ENCODE measurements around the gene KCNMB1.
"Not testable (repeated sequence)": the region's sequence is repeated elsewhere in the genome, so short reads cannot be mapped to it uniquely, and the experiment has no call there.

KCNMB1 gene

GRCh38 chr5:170378740-170379139 is 10.4 kb downstream of the KCNMB1 start:
- no peak for DNase-seq (ENCODE audit: low read depth in 2 of 3, low spot score in 2 of 3)

DNA sequence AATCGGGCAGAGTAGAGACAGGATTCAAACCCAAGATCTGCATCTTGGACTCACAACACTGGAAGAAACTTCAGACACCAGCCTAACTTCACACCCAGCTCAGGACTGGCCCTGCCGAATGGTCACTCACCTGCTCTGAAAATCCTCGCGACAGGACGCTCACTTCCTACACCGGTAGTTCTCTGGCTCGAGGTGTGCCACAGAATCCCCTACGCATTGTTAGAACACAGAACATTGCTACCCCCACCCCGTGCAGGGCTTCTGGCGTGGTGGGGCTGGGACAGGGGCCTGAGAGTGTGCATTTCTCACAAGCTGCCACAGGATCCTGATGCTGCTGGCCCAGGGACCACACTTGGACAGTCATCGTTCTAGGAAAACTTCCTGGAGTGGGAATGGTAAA is 12.1 kb downstream of the KCNMB1 start:
- no peak for DNase-seq (ENCODE audit: low read depth in 2 of 3, low spot score in 2 of 3)

- DNase-seq (ENCODE audit: low read depth in 2 of 3, low spot score in 2 of 3) = not testable (repeated sequence)
Measured at GRCh38 chr5:170376526-170376925, 12.6 kb downstream of the KCNMB1 start.

DNA sequence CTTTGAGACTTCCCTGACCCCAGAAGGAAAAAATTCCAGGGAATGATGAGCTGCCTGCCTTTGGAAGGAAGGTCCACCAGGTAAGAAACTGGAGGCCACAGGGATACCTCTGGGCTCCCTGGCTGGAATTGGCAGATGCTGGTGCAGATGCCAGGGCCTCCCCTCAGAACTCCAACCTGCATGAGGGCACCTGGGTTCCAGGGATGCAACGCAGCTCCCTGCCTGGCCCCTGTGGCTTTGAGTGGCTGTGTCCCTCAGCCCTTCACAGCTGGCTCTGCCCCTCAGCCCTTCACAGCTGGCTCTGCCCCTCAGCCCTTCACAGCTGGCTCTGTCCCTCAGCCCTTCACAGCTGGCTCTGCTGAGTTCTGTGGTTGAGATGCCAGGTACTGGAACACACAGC is 13.9 kb downstream of the KCNMB1 start:
- no peak for DNase-seq (ENCODE audit: low read depth in 2 of 3, low spot score in 2 of 3)

DNA sequence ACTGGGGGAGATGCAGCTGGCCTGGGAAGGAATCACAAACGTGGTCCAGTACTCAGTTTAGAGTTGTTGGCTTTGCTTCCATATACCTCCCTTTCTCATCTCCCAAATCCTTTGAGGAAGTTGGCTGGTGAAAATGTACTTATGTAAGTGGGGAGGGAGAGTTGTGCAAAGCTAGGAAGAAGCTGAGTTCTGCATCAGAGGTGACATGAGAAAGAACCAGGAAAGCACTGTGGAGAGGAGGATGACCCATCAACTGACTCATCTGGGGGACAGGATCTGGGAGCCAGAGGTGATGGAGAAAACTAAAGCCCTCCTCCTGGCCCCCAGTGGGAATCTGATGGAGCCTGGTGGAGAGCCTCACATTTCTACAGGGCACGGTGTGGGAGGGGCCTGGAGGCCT is 16.2 kb downstream of the KCNMB1 start:
- no peak for DNase-seq (ENCODE audit: low read depth in 2 of 3, low spot score in 2 of 3)

DNA sequence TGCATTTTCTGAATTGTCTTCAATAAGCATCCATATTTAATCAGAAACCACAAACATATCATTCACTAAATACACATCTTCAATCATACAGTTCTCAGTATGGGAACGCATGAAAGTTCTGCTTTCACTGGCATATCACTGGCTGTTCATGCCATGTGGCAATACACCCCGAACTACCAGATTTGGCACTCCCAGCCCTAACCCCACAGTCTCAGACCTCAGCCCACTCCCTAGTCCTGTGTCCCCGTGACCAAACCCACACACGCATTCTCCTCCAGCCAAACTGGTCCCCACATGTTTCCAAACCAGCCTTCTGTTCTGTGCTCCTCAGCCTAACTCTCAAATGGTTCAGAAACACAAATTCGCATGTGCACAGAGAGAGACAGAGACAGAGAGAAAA is 20.6 kb downstream of the KCNMB1 start:
- DNase-seq (ENCODE audit: low read depth in 2 of 3, low spot score in 2 of 3) = no peak

DNA sequence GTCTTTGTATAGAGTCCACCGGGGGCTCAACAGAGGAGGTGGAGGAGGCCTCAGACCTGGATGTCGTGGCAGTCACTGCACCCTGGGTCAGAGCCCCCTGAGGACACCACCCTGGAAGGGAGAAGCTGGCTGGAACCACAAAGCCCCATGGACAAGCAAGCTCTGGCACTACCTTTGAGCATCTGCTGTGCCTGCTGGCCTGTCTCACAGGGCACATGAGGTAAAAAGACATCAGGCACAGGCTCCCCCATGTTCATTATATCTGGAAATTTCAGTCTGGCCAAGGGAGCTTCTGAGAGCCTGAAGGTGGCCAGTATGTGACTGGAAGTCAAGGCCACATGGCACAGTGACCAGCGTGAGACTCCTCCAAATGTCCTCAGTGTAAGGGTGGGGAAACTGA is 22.9 kb downstream of the KCNMB1 start:
- DNase-seq (ENCODE audit: low read depth in 2 of 3, low spot score in 2 of 3) = no peak

- DNase-seq (ENCODE audit: low read depth in 2 of 3, low spot score in 2 of 3) = no peak
Measured at GRCh38 chr5:170365831-170366230, 23.3 kb downstream of the KCNMB1 start.

DNA sequence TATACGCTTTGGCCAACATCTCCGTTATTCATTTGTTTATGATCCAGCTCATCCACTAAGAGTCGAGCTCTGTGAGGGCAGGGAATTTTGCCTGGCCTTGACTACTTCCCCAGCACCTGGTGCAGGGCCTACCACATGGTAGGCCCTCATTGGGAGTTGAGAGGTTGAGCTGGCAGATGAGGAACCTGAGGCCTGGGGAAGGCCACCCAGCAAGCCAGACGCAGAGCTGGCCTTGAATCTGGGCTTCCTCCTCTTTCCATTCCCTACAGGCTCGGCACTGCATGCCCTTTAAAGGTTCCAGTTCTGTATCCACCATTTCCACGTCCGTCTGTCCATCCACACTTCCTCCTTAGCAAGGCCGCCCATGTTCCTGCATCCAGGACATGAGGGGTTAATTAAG is 24.2 kb downstream of the KCNMB1 start:
- DNase-seq (ENCODE audit: low read depth in 2 of 3, low spot score in 2 of 3) = no peak

GRCh38 chr5:170363671-170364070 is 25.5 kb downstream of the KCNMB1 start:
- DNase-seq (ENCODE audit: low read depth in 2 of 3, low spot score in 2 of 3) = no peak

DNA sequence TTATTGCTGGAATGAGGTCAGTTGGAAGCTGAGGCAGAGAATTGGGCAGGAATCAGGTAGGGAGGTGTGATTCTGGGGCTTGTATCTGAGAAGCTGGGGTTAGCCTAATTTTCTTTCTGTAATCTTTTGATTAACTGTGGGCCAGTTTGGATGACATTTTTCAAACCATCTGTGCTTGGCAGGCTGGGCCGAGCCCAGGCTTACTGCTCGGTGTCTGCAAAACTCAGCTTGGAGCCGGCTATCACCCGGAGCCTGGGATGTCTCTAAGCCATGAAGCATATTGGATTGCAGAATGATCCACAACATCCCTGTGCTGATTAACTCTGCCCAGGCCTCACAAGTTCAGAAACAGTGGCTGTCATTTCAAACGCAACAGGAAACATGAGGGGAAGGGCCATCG is 26.5 kb downstream of the KCNMB1 start:
- no peak for DNase-seq (ENCODE audit: low read depth in 2 of 3, low spot score in 2 of 3)

DNA sequence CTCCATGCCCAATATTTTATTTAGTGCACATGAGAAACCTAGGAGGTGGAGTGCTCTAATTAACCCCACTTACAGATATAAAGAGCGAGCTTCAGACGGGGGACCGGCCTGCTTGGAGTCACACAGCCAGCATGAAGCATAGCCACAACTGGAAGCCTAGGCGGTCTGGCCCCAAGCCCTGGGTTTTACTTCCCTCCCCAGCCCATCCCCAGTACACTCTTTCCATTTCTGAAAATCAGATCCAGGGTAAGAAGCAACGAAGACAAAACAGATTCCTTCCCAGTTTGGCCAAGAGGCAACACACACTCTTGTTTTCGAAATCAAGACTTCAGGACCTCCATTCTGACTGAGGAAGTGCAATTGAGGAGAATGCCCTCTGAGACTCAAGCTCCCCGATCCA is 27.1 kb downstream of the KCNMB1 start:
- DNase-seq (ENCODE audit: low read depth in 2 of 3, low spot score in 2 of 3) = no peak

DNA sequence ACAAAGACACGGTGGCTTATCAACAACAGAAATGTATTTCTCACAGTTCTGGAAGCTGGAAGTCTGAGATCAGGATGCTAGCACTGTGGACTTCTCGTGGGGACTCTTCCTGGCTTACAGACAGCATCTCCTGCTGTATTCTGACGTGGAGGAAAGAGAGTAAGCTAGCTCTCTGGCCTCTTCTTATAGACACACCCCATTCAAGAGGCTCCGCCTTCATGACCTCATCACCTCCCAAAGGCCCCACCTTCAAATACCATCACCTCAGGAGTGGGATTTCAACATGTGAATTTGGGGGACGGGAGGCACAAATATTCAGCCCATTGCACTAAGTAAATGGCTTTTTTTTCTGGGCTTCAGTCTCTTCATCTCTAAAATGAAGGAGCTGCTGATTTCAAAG is 27.6 kb downstream of the KCNMB1 start:
- no peak for DNase-seq (ENCODE audit: low read depth in 2 of 3, low spot score in 2 of 3)

GRCh38 chr5:170361116-170361515 is 28.1 kb downstream of the KCNMB1 start:
- no peak for DNase-seq (ENCODE audit: low read depth in 2 of 3, low spot score in 2 of 3)

DNA sequence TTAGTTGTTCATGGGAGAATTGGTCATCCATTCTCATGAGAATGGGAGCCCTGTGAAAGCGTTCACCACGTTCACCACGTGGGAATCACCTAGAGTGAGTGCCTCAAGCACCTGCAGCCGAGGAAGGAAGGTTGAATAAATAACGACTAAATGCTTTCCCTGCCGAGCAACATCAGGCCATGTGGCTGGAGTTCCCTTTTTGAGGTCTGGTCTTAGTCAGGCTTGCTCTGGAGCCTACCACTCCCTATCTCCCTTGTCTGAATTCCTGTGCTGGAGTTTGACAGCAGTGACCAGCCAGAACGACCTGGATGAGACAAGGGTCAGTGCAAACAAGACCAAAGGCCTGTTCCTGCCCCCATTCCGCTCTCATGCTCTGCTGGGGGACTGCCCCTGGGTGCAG is 28.5 kb downstream of the KCNMB1 start:
- no peak for DNase-seq (ENCODE audit: low read depth in 2 of 3, low spot score in 2 of 3)

GRCh38 chr5:170357955-170358444 is 31.2 kb downstream of the KCNMB1 start:
- DNase-seq (ENCODE audit: low read depth in 2 of 3, low spot score in 2 of 3) = no peak

DNA sequence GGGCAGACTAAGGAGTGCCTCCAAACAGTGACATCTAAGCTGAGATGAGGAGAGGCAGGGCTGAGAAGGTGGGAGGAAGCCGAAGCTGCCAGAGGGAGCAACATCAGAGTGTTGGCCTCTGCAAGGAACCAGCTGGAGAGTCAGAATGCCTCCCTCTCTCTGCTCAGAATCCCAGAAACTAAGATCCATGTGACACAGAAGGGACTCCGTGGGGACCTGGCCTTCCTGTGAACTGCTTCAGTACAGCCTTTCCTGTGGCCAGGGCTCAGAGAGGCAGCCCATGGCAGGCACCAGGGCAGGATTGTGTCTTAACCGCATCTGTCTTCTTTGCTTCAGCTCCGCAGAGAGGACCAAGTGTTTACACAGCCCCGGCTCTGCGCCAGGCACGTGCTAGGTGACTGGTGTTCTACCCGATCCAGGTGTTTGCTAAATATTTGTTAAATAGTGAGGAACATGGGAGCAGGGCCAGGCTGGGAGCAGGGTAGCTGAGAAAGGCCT is 33.5 kb downstream of the KCNMB1 start:
- no peak for DNase-seq (ENCODE audit: low read depth in 2 of 3, low spot score in 2 of 3)

DNA sequence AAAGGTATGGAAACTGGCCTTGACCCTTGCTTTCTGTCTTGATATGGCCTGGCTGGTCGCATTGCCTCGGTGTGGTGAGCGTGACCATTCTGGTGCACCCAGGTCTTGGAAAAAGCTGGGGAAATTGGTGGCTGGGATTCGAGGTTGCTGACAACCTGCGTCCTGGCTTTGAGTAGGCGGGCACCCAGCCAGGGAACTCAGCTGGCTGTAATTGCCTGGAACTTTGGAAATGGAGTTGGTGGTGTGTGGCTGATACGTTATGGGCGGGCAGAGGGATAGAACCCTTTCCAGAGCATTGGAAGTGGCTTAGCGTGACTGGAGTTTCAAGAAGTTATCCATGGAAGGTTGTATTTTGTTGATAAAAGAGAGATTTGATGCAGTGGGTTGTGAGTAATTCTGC is 35.2 kb downstream of the KCNMB1 start:
- DNase-seq (ENCODE audit: low read depth in 2 of 3, low spot score in 2 of 3) = no peak

- DNase-seq (ENCODE audit: low read depth in 2 of 3, low spot score in 2 of 3) = no peak
Measured at GRCh38 chr5:170353011-170353761, 36.0 kb downstream of the KCNMB1 start.

DNA sequence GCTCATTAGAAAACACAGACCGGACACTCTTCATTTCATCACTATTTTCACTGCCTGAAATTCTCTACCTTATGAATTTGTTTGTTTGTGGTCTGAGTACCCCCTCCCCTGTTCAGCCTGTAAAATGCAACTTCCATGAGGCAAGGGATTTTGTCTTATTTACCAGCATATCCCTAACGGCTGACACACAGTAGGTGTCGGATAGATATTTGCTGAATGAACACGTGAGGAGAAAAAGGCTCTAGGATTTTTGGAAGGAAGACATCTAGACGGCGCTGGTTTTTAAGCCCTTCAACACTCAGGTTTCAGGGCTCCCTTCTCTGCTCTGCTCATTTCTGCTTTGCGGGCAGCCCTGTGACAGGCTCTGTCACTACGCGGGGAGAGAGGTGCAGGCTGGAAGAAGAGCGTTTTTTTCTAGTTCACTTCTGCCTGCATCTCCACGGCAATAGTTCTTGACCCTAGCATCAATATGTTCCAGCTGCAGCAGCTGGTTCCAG is 41.0 kb downstream of the KCNMB1 start:
- DNase-seq (ENCODE audit: low read depth in 2 of 3, low spot score in 2 of 3) = no peak

- DNase-seq (ENCODE audit: low read depth in 2 of 3, low spot score in 2 of 3) = no peak
Measured at GRCh38 chr5:170347022-170347567, 42.1 kb downstream of the KCNMB1 start.

GRCh38 chr5:170345971-170346370 is 43.2 kb downstream of the KCNMB1 start:
- DNase-seq (ENCODE audit: low read depth in 2 of 3, low spot score in 2 of 3) = no peak

DNA sequence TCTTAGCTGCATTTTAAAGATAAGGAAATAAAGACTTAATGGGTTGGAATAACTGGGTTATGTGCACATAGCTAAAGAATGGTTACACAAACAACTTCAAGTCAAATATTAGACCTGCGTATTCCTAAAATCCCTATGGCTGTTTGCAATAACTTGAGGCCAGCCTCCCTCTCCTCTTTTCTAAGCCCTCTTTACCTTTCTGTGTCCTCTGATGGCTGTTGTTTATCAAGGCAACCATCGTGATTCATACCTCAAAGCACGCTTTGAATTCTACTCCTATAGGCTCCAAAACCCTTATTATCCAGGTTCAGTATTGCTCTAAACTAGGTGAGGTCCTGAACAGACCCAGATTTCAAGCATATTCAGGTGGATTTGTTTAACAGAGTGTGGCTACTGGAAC is 46.0 kb downstream of the KCNMB1 start:
- no peak for DNase-seq (ENCODE audit: low read depth in 2 of 3, low spot score in 2 of 3)
